Stimulated activated CD4-positive, alpha-beta T cell treated with anti-CD3 and anti-CD28 coated beads, Interleukin-15, amount 100 ng/mL, for 24 hours (primary cell): Measurements from ENCODE around the gene DESI2.
"Not testable (repeated sequence)": the region's sequence is repeated elsewhere in the genome, so short reads cannot be mapped to it uniquely, and the experiment has no call there.

Source experiments
- DNase-seq: peaks from one replicate; pipeline ENCODE4 v3.0.0-alpha.2; 2020

DESI2 gene

GRCh38 chr1:244709076-244709475, 56.1 kb downstream of the DESI2 start:
- no peak for DNase-seq

DNA sequence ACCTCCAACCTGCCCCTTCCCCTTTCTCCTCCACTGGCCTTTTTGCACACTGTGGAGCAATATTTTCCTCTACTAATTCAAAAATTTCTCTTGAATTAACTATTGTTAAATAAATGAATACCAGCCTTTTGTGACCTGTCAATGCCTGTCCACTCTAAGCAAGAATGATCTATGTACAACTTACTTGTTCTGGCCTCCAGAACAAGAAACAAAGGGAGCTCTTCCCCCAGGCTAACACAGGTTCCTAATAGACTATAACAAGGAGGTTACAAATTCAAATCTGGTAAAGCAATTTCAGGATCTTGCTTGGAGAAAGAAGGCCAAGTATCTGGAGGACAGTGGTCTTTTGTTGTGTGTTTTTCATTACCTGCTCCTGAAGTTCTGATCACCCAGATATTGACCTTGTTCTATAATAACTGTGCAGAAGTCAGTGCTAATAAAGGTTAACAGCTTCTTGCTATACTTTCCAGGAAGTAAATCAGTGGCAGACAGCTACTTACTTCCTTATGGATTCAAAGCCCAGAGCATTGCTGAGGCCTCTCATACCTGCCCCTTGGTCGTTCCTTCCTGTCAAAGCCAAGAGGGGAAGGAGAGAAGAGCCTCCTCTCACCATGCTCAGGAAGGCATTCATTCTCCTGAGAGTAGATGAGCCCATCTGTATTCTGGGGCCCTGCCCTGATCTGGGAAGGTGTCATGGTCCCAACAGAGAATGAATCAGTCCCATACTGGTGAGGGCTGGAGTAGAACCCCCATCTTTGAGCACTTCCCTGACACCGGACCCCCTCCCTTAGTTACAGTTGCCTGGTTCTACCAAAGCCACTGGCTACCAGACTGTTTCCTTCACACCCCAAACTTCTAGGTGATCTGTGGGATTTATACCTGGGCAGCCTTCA, 56.8 kb downstream of the DESI2 start:
- no peak for DNase-seq

- DNase-seq = no peak
Observed at GRCh38 chr1:244710474-244711062, 57.6 kb downstream of the DESI2 start.

GRCh38 chr1:244712669-244713068, 59.7 kb downstream of the DESI2 start:
- DNase-seq = peak; percentile 18

DNA sequence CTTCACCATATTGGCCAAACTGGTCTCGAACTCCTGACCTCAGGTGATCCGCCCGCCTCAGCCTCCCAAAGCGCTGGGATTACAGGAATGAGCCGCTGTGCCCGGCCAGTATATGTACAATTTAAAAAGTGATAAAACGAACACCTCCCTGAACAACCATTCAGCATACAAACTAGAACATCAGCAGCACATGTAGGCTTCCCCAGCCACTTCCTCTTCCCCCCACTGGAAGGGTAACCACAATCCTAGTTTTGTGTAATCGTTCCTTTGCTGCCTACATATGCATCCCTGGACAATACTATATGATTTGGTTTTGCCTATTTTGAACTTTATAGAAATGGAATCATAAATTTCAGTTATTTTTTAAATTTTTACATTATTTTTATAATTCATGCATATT, 60.4 kb downstream of the DESI2 start:
- no peak for DNase-seq

GRCh38 chr1:244727871-244728474, 75.0 kb downstream of the DESI2 start:
- no peak for DNase-seq

- DNase-seq = peak; percentile 49
Observed at GRCh38 chr1:244730153-244730933, 77.4 kb downstream of the DESI2 start.

GRCh38 chr1:244730934-244731434, 78.1 kb downstream of the DESI2 start:
- no peak for DNase-seq

DNA sequence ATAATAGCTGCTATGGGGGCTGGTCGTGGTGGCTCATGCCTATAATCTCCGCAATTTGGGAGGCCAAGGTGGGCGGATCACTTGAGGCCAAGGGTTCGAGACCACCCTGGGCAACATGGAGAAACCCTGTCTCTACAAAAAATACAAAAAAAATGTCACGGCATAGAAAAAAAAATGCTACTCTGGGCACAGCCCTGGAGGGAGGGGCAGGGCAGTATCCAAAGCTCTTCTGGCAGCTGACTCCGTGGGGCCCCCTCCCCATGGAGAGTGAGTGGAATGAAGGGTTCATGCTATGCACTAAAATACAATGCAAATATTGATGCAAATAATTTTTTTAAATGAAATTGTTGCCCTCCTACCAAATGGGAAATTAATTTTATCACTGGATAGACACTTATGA, 78.7 kb downstream of the DESI2 start:
- no peak for DNase-seq

- no peak for DNase-seq
Observed at GRCh38 chr1:244732851-244733450, 80.0 kb downstream of the DESI2 start.

DNA sequence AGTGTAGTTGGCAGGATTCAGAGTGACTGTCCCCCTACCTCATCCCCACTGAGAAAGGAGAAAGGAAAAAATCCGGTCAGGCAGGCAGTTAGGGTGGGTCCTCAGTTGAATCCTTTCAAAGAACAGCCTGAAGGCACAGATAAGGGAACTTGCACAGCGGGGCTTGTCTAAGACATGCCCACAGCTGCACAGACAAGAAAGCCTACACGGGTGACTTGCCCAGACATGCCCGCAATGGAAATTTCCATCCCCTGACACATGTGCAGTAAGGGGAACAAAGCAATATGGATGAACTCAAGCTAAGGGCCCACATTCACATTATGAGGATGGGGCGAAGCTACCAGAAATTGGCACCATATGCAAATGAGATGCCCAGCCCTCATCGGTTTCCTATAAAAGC, 82.5 kb downstream of the DESI2 start:
- DNase-seq = no peak

DNA sequence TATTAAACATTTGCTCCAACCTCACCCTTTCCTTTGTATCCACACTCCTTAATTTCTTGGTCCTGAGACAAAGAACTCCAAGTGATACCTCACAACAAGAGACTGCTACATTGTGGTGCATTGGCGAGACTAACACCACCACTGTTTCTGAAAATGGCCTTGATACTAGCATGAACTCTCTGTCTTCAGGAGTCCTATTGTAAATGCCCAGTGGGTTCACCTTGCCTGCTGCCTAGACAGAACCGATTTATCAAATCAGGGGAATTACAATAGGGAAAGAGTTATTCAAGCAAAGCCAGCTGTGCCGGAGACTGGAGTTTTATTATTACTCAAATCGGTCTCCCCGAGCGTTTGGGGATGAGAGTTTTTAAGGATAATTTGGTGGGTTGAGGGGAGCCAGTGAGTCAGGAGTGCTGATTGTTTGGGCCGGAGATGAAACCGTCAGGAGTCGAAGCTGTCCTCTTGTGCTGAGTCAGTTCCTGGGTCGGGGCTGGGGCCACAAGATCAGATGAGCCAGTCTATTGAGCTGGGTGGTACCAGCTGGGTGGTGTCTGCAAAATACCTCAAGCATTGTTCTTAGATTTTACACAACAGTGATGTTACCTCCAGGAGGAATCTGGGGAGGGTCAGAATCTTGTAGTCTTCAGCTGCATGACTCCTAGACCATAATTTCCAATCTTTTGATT, 83.1 kb downstream of the DESI2 start:
- no peak for DNase-seq

DNA sequence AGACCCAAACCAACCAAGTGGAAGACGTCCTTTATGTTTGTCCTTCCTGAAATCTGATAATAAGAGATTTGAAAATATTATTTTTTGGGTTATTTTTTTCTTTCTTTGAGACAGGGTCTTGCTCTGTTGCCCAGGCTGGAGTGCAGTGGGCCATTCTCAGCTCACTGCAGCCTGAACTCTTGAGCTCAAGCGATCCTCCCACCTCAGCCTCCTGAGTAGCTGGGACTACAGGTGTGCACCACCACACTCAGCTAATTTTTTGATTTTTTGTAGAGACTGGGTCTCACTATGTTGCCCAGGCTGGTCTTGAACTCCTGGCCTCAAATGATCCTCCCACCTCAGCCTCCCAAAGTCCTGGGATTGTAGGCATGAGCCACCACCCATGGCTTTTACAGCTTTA, 86.2 kb downstream of the DESI2 start:
- not testable (repeated sequence) for DNase-seq

- DNase-seq = not testable (repeated sequence)
Observed at GRCh38 chr1:244740027-244740617, 87.2 kb downstream of the DESI2 start.

DNA sequence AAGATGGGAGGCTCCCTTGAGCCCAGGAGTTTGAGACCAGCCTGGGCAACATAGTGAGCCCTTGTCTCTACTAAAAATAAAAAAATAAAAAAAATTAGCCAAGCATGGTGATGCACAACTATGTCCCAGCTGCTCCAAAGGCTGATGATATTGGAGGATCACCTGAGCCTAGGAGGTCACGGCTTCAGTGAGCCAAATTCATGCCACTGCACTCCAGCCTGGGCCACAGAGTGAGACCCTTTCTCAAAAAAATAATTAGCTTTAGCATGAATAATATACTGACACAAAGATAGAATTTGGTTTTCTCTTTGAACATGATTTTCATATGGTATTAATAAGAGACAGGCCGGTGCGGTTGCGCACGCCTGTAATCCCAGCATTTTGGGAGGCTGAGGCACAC, 88.8 kb downstream of the DESI2 start:
- no peak for DNase-seq

- no peak for DNase-seq
Observed at GRCh38 chr1:244749230-244750016, 96.5 kb downstream of the DESI2 start.

GRCh38 chr1:244751271-244751895, 98.5 kb downstream of the DESI2 start:
- no peak for DNase-seq

GRCh38 chr1:244755673-244756072, 102.7 kb downstream of the DESI2 start:
- DNase-seq = no peak

- DNase-seq = no peak
Observed at GRCh38 chr1:244757091-244757939, 104.4 kb downstream of the DESI2 start.
